MCF 10A (cell line): ENCODE measurements around the gene CLK3. TPM values are rescaled to one million over a fixed set of nuclear protein-coding genes. Genes with fewer than 3 reads are reported as not detected.

Source experiments
- BruUV-seq: library from RNA; stranded (reverse); fragments of 400-500 nt; replicated peaks from 2 replicates; lab custom pipeline; 2021; lab: Mats Ljungman, UMichigan
- CTCF ChIA-PET: fragments of 300-600 bp; sonication (Branson Sonifier 250); formaldehyde crosslinking; extraction: SDS; loops from one replicate; lab custom pipeline; 2021; ENCODE audit warnings: antibody characterized with exemption, inconsistent platforms; lab: Yijun Ruan, JAX
- POLR2A ChIA-PET: fragments of 300-600, 350-650 bp; sonication (Branson Sonifier 250); formaldehyde crosslinking; extraction: SDS; loops from one replicate; lab custom pipeline; 2020; ENCODE audit warnings: antibody characterized with exemption, inconsistent platforms; lab: Yijun Ruan, JAX
- DNase-seq: peaks from one replicate; pipeline ENCODE4 v3.0.0-alpha.2; 2018; ENCODE audit not compliant: unreplicated experiment
- H3K27ac Mint-ChIP-seq: one replicate; pipeline ENCODE4 v1.8.0; 2022; ENCODE audit warnings: mild to moderate bottlenecking, low read depth, mixed read lengths; ENCODE audit not compliant: unreplicated experiment
- H3K27me3 Mint-ChIP-seq: one replicate; pipeline ENCODE4 v1.8.0; 2022; ENCODE audit warnings: mixed read lengths; ENCODE audit not compliant: insufficient read depth, unreplicated experiment
- H3K36me3 Mint-ChIP-seq: one replicate; pipeline ENCODE4 v1.8.0; 2022; ENCODE audit warnings: mild to moderate bottlenecking, moderate library complexity, mixed read lengths; ENCODE audit not compliant: insufficient read depth, unreplicated experiment
- H3K4me1 Mint-ChIP-seq: one replicate; pipeline ENCODE4 v1.8.0; 2022; ENCODE audit warnings: mixed read lengths; ENCODE audit not compliant: insufficient read depth, unreplicated experiment
- H3K4me3 Mint-ChIP-seq: one replicate; pipeline ENCODE4 v1.8.0; 2022; ENCODE audit warnings: mild to moderate bottlenecking, moderate library complexity, mixed read lengths; ENCODE audit not compliant: unreplicated experiment
- H3K9me3 Mint-ChIP-seq: one replicate; pipeline ENCODE4 v1.8.0; 2022; ENCODE audit warnings: mixed read lengths; ENCODE audit not compliant: unreplicated experiment
- intact Hi-C: fragments of 100-400 bp; cut with micrococcal nuclease; formaldehyde crosslinking; loops from 2 replicates; pipeline ENCODE4 v1.14.1; 2022
- total RNA-seq: library from RNA; stranded (reverse); gene quantifications from 2 replicates; pipeline ENCODE4 v1.2.3, GENCODE V29; 2022
- TF ChIP-seq, protein P1 (sequence below): fragments of 200-600 bp; IDR thresholded peaks from one replicate; pipeline ENCODE4 v1.8.0; 2022; ENCODE audit warnings: antibody characterized with exemption, mild to moderate bottlenecking; ENCODE audit not compliant: unreplicated experiment

The CLK3 gene
- total RNA-seq, 1 experiment from 2014 or later = 57.8 TPM

DNA sequence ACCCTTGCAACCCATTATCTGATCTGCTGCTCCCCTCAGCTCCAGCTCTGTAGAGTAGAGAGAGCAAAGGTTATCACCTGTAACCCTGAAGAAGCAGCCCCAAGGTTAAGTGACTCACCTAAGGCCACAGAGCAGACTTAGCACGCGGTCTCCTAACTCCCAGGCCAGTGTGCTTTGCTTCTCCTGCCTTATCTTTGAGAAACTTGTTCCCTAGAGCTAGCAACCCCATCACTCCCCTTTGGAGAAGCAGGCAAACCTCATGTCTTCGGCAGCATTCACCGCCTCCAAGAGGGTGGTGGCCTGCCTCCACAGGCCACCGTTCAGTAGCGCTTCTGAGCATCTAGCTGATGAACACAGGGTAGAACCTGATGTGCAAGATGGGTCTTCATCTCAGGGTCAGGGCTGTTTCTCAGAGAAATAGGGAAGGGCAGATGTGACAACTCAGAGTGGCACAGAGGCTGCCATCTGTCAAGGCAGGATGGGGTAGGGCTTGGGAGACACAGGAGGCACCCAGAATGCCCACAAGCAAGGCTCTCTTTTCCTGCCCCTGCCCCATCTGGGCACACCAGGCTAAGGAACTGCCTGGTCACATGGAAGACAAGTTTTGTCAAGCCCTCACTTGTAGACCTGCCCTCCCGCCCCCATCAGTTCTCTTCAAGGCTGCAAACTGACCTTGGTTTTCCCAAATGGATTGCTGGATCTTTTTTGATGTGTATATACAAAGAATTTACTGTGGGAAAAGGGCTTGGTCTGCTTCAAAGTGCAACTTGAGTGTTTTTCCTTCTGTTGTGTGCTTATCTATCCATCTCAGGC is 34.9 kb upstream of the CLK3 start:
- peak; percentile 21 for DNase-seq
- POLR2A ChIA-PET = no interaction called here
- intact Hi-C loops = no loop called here
- no peaks in the 10 kb centered on the region for H3K9me3 Mint-ChIP-seq
- no peak overlapping the region for H3K4me3 Mint-ChIP-seq
- peaks cover 12% of the 10 kb centered on the region for H3K36me3 Mint-ChIP-seq
- CTCF ChIA-PET = interaction anchor here (0.7 to 1.5 kb wide), 2 partner anchors 41 to 52 kb away, joined by 4 read pairs; no protein-coding TSS in a partner anchor
- no peaks in the 10 kb centered on the region for H3K4me1 Mint-ChIP-seq
- TF ChIP-seq, protein P1, sequence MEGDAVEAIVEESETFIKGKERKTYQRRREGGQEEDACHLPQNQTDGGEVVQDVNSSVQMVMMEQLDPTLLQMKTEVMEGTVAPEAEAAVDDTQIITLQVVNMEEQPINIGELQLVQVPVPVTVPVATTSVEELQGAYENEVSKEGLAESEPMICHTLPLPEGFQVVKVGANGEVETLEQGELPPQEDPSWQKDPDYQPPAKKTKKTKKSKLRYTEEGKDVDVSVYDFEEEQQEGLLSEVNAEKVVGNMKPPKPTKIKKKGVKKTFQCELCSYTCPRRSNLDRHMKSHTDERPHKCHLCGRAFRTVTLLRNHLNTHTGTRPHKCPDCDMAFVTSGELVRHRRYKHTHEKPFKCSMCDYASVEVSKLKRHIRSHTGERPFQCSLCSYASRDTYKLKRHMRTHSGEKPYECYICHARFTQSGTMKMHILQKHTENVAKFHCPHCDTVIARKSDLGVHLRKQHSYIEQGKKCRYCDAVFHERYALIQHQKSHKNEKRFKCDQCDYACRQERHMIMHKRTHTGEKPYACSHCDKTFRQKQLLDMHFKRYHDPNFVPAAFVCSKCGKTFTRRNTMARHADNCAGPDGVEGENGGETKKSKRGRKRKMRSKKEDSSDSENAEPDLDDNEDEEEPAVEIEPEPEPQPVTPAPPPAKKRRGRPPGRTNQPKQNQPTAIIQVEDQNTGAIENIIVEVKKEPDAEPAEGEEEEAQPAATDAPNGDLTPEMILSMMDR = no peak
- BruUV-seq = no TSS peak
- H3K27me3 Mint-ChIP-seq = no peaks in the 10 kb centered on the region
- H3K27ac Mint-ChIP-seq = no peak overlapping the region

DNA sequence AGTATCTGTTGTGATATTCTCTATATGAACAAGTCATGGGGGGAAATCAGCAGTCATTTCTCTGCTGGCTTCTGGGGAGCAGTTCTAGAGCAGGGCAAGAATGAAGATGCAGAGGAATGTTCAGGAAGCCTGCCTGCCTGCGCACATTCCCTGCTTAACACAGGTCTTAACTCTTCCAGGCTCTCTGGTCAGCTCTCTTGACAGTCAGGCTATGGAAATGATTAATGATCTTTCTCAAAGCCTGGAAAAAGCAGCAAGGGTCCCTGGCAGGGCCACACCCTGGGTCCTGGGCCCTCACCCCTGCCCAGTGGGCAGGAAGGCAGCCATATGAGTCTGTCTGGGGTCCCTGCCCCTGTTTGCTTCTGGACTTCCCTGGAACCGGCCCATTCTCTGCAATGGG is 31.4 kb upstream of the CLK3 start:
- Mint-ChIP-seq H3K4me3 (no peak overlapping the region), H3K27me3 (no peaks in the 10 kb centered on the region), H3K4me1 (peaks cover 6% of the 10 kb centered on the region), H3K27ac (no peak overlapping the region), H3K36me3 (peaks cover 5% of the 10 kb centered on the region), H3K9me3 (no peaks in the 10 kb centered on the region)
- CTCF ChIA-PET = interaction anchor here (1.0 kb wide), 2 partner anchors 202 to 322 kb away, joined by 3 read pairs; partner anchors contain the start of gene FAM219B
- TF ChIP-seq, protein P1 = no peak
- BruUV-seq = no TSS peak
- intact Hi-C loops = no loop called here
- POLR2A ChIA-PET = no interaction called here
- DNase-seq = no peak

DNA sequence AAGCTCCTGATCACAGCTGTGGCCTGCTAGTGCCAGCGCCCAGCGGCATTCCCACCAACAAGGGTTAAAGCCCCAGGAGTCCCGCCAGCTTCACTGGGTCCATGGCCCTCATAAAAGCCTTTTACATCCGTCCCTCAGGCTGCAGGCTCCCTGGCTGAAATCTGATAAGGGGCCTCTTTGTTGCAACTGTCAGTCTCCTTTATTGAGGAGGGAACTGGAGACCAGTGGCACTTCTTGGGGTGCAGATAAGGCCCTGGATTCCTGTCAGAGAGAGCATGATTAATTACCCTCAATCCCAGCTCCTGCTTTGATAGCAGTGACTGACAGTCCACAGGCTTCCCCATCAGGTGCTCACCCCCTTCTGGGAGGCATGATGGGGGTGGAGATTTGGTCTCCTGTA is 30.9 kb upstream of the CLK3 start:
- Mint-ChIP-seq H3K9me3 (no peaks in the 10 kb centered on the region), H3K4me1 (peaks cover 6% of the 10 kb centered on the region), H3K4me3 (no peak overlapping the region), H3K36me3 (peaks cover 5% of the 10 kb centered on the region), H3K27ac (no peak overlapping the region), H3K27me3 (no peaks in the 10 kb centered on the region)
- BruUV-seq = no TSS peak
- DNase-seq = no peak
- intact Hi-C loops = no loop called here
- TF ChIP-seq, protein P1 = no peak
- ChIA-PET CTCF (interaction anchor here (0.6 to 1.0 kb wide), 3 partner anchors 30 to 322 kb away, joined by 3 to 5 read pairs (median 3); partner anchors contain the start of gene FAM219B), POLR2A (no interaction called here)

DNA sequence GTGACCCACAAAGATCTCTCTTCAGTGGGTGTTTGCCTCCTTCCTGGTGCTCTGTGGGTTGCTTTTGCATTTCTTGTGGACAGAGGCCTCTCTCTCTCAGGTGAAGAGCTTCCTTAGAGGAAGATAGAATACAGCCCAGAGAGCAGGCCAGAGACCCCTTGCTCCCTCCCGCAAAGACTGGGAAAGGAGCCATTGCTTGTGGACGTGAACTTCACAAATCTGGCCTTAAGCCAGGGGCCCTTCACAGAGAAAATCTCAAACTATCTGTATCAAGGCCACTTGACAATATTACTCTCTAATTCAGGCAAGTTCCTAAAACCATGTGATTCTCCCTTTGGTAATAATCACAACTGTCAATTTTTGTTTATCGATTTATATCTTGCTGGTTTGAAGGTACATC is 30.4 kb upstream of the CLK3 start:
- Mint-ChIP-seq H3K4me1 (peaks cover 6% of the 10 kb centered on the region), H3K4me3 (no peak overlapping the region), H3K27ac (no peak overlapping the region), H3K36me3 (peaks cover 5% of the 10 kb centered on the region), H3K27me3 (no peaks in the 10 kb centered on the region), H3K9me3 (no peaks in the 10 kb centered on the region)
- BruUV-seq = no TSS peak
- DNase-seq = no peak
- intact Hi-C loops = no loop called here
- TF ChIP-seq, protein P1 = no peak
- ChIA-PET CTCF (interaction anchor here (0.6 to 1.0 kb wide), 2 partner anchors 30 to 203 kb away, joined by 3 to 5 read pairs; no protein-coding TSS in a partner anchor), POLR2A (no interaction called here)
